ENCODE data around the gene ATF2.

Gene ATF2

DNA sequence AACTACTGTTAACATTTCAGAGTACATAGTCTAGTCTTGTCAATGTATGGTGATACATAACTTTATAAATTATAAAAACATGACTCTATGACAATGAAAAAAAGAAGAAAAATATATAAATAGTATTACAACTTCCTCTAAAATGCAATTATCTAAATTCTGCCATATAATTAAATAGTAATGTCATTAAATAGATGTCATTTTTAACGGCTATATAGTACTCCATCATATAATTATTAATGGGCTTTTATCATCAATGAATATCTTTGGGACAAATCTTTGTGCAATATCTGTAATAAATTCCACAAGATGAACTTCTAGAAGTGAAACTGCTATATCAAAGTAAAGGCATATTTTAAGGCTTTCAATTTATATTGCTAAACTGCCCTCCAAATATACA lies 24.8 kb downstream of the ATF2 start:
- no peak for DNase-seq (ENCODE audit: low read depth, low spot score)
- Histone ChIP-seq H3K36me3 (ENCODE audit: insufficient read depth, insufficient read length, low read length) (peaks cover 43% of the 10 kb centered on the region), H3K4me1 (ENCODE audit: insufficient read depth, insufficient read length) (no peaks in the 10 kb centered on the region)

DNA sequence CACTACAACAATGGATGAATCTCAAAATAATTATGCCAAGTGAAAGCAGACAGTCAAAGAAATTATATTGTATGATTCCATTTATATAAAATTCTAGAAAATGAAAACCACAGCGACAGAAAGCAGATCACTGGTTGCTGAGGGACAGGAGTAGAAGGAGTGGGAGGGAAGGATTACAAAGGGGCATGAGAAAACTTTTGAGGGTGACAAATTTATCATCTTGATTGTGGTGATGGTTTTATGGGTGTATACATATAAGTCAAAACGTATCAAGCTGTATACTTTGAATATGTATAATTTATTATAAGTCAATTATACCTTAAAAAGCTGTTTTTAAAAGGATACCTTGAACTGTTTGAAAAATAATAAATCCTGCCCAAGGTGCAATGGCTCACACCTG lies 27.7 kb downstream of the ATF2 start:
- Histone ChIP-seq H3K4me1 (ENCODE audit: insufficient read depth, insufficient read length) (no peaks in the 10 kb centered on the region), H3K9ac (ENCODE audit: insufficient read length, low read depth) (no peak overlapping the region), H3K36me3 (ENCODE audit: insufficient read depth, insufficient read length, low read length) (peaks cover 39% of the 10 kb centered on the region), H3K9me3 (ENCODE audit: insufficient read depth, low read length) (no peaks in the 10 kb centered on the region), H3K4me3 (ENCODE audit: insufficient read length, low read depth) (no peak overlapping the region), H3K27me3 (ENCODE audit: insufficient read depth, insufficient read length) (no peaks in the 10 kb centered on the region)
- no peak for DNase-seq (ENCODE audit: low read depth, low spot score)
- no peak for TF ChIP-seq ZNF274 (IDR thresholded peaks at IDR 0.05; ENCODE audit: low read depth, low read length)
- no peak for TF ChIP-seq YY1 (IDR thresholded peaks at IDR 0.05; ENCODE audit: insufficient read depth, insufficient read length)
- no peak for TF ChIP-seq SUZ12 (IDR thresholded peaks at IDR 0.05; ENCODE audit: extremely low read depth, insufficient read depth, insufficient read length)

More for the DNA sequence above, 24.8 kb downstream of the ATF2 start:
- Histone ChIP-seq H3K9me3 (ENCODE audit: insufficient read depth, low read length) (no peaks in the 10 kb centered on the region), H3K4me3 (ENCODE audit: insufficient read length, low read depth) (no peak overlapping the region), H3K9ac (ENCODE audit: insufficient read length, low read depth) (no peak overlapping the region), H3K27me3 (ENCODE audit: insufficient read depth, insufficient read length) (no peaks in the 10 kb centered on the region)
- no peak for TF ChIP-seq YY1 (IDR thresholded peaks at IDR 0.05; ENCODE audit: insufficient read depth, insufficient read length)
- no peak for TF ChIP-seq ZNF274 (IDR thresholded peaks at IDR 0.05; ENCODE audit: low read depth, low read length)
- TF ChIP-seq SUZ12 (IDR thresholded peaks at IDR 0.05; ENCODE audit: extremely low read depth, insufficient read depth, insufficient read length): no peak

DNA sequence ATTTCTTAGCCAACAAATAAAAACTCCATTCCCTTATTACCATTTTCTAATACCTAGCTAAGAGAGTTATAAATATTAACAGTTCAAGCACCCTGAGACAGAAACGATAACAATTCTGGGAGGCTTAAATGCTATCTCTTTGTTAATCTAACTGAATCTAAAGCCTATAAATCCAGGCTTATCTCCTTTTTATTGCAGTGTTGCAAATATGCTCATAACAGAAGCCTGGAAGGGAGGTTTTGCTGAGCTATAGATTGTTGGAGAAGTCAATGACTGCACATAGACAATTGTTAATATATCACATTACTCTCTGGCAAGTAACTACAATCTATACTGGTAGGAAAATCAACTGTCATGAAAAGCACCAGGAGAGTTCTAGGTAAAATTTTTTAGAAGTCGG lies 30.2 kb downstream of the ATF2 start:
- Histone ChIP-seq H3K36me3 (ENCODE audit: insufficient read depth, insufficient read length, low read length) (peaks cover 45% of the 10 kb centered on the region), H3K4me1 (ENCODE audit: insufficient read depth, insufficient read length) (no peaks in the 10 kb centered on the region)

DNA sequence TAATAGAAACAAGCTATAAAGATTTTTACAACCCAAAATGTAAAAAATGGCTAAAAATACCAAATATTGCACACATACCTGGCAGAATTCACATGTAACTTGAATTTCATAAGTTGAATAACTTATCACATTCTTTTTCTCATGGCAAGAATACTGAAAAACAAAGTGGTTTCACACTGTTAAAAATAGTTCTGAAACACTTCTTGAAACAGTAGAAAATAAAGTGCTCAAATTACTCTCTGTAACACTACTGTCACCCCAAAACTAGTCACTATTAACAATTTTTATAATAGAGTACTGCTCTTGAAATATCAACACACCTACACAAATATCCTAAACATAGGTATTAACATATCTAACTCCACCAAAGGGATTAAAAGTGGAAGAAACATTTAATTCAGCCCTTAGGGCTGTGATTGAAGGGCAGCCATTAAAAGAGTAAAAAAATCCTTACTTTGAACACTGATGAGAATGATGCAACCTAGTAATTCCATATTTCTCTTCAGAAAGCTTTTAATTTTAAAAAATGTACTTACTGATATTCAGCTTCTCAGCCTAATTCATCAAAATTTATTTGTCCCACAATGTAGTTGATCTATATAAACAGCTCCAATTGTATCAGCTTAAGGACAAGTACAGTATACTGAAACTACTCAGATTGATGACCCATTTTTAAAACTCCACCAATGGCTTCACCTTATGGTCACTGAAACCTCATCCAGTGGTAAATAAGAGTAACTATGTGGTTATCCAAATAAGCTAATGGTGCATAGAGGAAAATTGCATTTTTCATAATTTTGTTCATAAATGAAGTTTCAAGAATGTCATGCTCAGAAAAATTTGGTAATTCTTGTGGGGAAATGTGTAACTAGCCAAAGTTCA lies 31.4 kb downstream of the ATF2 start:
- TF ChIP-seq ZNF274 (IDR thresholded peaks at IDR 0.05; ENCODE audit: low read depth, low read length) (no peak), YY1 (IDR thresholded peaks at IDR 0.05; ENCODE audit: insufficient read depth, insufficient read length) (no peak), SUZ12 (IDR thresholded peaks at IDR 0.05; ENCODE audit: extremely low read depth, insufficient read depth, insufficient read length) (no peak)
- Histone ChIP-seq H3K27me3 (ENCODE audit: insufficient read depth, insufficient read length) (no peaks in the 10 kb centered on the region), H3K9ac (ENCODE audit: insufficient read length, low read depth) (no peak overlapping the region), H3K36me3 (ENCODE audit: insufficient read depth, insufficient read length, low read length) (peaks cover 48% of the 10 kb centered on the region), H3K4me3 (ENCODE audit: insufficient read length, low read depth) (no peak overlapping the region), H3K4me1 (ENCODE audit: insufficient read depth, insufficient read length) (no peaks in the 10 kb centered on the region), H3K9me3 (ENCODE audit: insufficient read depth, low read length) (no peaks in the 10 kb centered on the region)
- DNase-seq (ENCODE audit: low read depth, low spot score): no peak

More for the DNA sequence above, 30.2 kb downstream of the ATF2 start:
- TF ChIP-seq YY1 (IDR thresholded peaks at IDR 0.05; ENCODE audit: insufficient read depth, insufficient read length): no peak
- no peak for TF ChIP-seq ZNF274 (IDR thresholded peaks at IDR 0.05; ENCODE audit: low read depth, low read length)
- TF ChIP-seq SUZ12 (IDR thresholded peaks at IDR 0.05; ENCODE audit: extremely low read depth, insufficient read depth, insufficient read length): no peak
- no peak overlapping the region for H3K9ac ChIP-seq (ENCODE audit: insufficient read length, low read depth)
- no peaks in the 10 kb centered on the region for H3K27me3 ChIP-seq (ENCODE audit: insufficient read depth, insufficient read length)
- DNase-seq (ENCODE audit: low read depth, low spot score): no peak
- H3K9me3 ChIP-seq (ENCODE audit: insufficient read depth, low read length): no peaks in the 10 kb centered on the region
- H3K4me3 ChIP-seq (ENCODE audit: insufficient read length, low read depth): no peak overlapping the region

DNA sequence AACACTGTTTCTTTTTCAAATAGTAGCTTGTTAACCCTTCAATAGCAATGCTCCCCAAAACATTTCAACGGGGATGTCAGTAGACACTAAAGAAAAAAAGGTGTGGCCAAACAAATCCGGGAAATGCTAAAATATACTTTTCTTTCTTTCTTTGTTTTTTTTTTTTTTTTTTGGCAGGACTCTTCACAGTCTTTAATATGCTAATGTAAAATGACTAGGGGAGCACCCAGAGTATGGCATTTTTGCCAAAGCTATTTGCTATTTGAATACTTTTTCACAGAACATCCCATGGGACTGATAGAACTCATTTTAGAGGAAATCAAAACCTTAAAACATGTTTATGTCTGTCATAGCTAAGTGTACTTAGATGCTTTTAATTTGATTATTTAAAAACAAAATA lies 32.1 kb downstream of the ATF2 start:
- no peak overlapping the region for H3K4me3 ChIP-seq (ENCODE audit: insufficient read length, low read depth)
- H3K27me3 ChIP-seq (ENCODE audit: insufficient read depth, insufficient read length): no peaks in the 10 kb centered on the region
- H3K9ac ChIP-seq (ENCODE audit: insufficient read length, low read depth): no peak overlapping the region
- TF ChIP-seq ZNF274 (IDR thresholded peaks at IDR 0.05; ENCODE audit: low read depth, low read length): no peak
- no peak for TF ChIP-seq SUZ12 (IDR thresholded peaks at IDR 0.05; ENCODE audit: extremely low read depth, insufficient read depth, insufficient read length)
- no peak for TF ChIP-seq YY1 (IDR thresholded peaks at IDR 0.05; ENCODE audit: insufficient read depth, insufficient read length)
- no peak for DNase-seq (ENCODE audit: low read depth, low spot score)
- H3K9me3 ChIP-seq (ENCODE audit: insufficient read depth, low read length): no peaks in the 10 kb centered on the region
- H3K36me3 ChIP-seq (ENCODE audit: insufficient read depth, insufficient read length, low read length): peaks cover 48% of the 10 kb centered on the region
- no peaks in the 10 kb centered on the region for H3K4me1 ChIP-seq (ENCODE audit: insufficient read depth, insufficient read length)

DNA sequence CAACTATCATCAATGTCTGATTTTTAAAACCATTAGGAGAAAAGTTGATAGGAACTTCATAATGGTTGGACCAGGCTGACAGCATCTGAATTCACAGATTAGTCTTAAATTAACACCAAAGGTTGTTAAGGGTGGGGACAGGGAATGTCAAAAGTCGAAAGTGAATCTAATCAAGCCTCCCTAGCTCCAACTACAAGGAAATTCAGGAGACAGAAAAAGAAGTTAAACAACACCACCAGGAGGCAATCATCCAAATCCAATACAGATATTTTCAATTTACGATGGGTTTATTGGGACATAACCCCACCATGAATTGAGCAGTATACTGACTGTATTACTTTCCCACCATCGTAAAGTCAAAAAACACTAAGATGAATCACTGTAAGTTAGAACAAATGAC lies 32.8 kb downstream of the ATF2 start:
- no peak overlapping the region for H3K4me3 ChIP-seq (ENCODE audit: insufficient read length, low read depth)
- no peaks in the 10 kb centered on the region for H3K4me1 ChIP-seq (ENCODE audit: insufficient read depth, insufficient read length)
- no peak for TF ChIP-seq YY1 (IDR thresholded peaks at IDR 0.05; ENCODE audit: insufficient read depth, insufficient read length)
- TF ChIP-seq SUZ12 (IDR thresholded peaks at IDR 0.05; ENCODE audit: extremely low read depth, insufficient read depth, insufficient read length): no peak
- TF ChIP-seq ZNF274 (IDR thresholded peaks at IDR 0.05; ENCODE audit: low read depth, low read length): no peak
- H3K27me3 ChIP-seq (ENCODE audit: insufficient read depth, insufficient read length): no peaks in the 10 kb centered on the region
- H3K36me3 ChIP-seq (ENCODE audit: insufficient read depth, insufficient read length, low read length): peaks cover 47% of the 10 kb centered on the region
- H3K9me3 ChIP-seq (ENCODE audit: insufficient read depth, low read length): no peaks in the 10 kb centered on the region
- no peak overlapping the region for H3K9ac ChIP-seq (ENCODE audit: insufficient read length, low read depth)
- DNase-seq (ENCODE audit: low read depth, low spot score): no peak

DNA sequence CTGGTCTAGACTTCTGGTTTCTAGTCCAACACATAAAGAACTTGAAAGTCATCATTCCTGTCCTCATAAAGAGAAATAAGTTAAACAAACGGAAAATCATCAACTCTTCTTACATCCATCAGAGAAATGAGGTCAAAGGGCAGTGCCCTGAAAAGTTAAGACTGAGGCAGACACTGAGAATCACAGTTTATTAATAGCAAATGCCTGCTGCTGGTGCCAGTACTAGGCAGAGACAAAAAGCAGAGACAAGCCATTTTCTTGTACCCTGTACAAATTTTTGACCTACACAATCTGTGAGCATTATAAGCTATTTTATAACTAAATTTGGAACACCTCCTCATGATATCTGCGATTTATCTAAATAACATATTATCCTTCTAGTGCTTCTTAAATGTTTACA lies 36.8 kb downstream of the ATF2 start:
- H3K4me3 ChIP-seq (ENCODE audit: insufficient read length, low read depth): no peak overlapping the region
- no peak for DNase-seq (ENCODE audit: low read depth, low spot score)
- no peaks in the 10 kb centered on the region for H3K27me3 ChIP-seq (ENCODE audit: insufficient read depth, insufficient read length)
- H3K36me3 ChIP-seq (ENCODE audit: insufficient read depth, insufficient read length, low read length): peaks cover 63% of the 10 kb centered on the region
- H3K4me1 ChIP-seq (ENCODE audit: insufficient read depth, insufficient read length): no peaks in the 10 kb centered on the region
- TF ChIP-seq ZNF274 (IDR thresholded peaks at IDR 0.05; ENCODE audit: low read depth, low read length) (no peak), YY1 (IDR thresholded peaks at IDR 0.05; ENCODE audit: insufficient read depth, insufficient read length) (no peak), SUZ12 (IDR thresholded peaks at IDR 0.05; ENCODE audit: extremely low read depth, insufficient read depth, insufficient read length) (no peak)
- no peak overlapping the region for H3K9ac ChIP-seq (ENCODE audit: insufficient read length, low read depth)
- peaks cover 12% of the 10 kb centered on the region; the same call in 1 of the 2 replicates for H3K9me3 ChIP-seq (ENCODE audit: insufficient read depth, low read length)

Data from NT2/D1 (cell line).